ENCODE results near the gene SEL1L3. TPM values are rescaled to one million over a fixed set of nuclear protein-coding genes. Genes with fewer than 3 reads are reported as not detected.
A peak's percentile ranks its signal among the peaks of the same experiment; 100 is the strongest.

The SEL1L3 gene
- total and polyA plus RNA-seq, 2 donors (not counting 1 experiment from before 2014, with no cell fraction given): 120 to 280 TPM

DNA sequence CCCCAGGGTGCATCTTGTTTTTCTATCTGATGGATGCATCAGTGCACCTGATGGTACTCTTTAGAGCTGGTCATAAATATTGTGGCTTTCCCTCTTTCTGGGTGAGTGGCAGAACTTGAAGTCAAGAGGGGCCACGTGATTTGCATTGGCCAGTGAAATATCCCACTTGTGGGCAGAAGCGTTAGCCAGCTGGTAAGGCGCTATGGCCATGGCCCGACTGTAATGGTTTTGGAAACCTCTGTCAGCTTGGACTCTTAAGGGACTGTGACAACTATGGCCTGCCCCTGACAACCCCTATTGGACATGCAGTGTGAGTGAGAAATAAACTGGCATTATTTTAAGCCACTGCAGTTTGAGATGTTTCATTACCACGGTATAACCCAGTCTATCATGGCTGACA lies 72.8 kb downstream of the SEL1L3 start:
- intact Hi-C loops (cut with micrococcal nuclease): no loop called here
- WGBS (ENCODE audit: insufficient coverage): 74% methylated on average over 5 of the region's 5 CpGs
- POLR2A ChIA-PET: no interaction called here

DNA sequence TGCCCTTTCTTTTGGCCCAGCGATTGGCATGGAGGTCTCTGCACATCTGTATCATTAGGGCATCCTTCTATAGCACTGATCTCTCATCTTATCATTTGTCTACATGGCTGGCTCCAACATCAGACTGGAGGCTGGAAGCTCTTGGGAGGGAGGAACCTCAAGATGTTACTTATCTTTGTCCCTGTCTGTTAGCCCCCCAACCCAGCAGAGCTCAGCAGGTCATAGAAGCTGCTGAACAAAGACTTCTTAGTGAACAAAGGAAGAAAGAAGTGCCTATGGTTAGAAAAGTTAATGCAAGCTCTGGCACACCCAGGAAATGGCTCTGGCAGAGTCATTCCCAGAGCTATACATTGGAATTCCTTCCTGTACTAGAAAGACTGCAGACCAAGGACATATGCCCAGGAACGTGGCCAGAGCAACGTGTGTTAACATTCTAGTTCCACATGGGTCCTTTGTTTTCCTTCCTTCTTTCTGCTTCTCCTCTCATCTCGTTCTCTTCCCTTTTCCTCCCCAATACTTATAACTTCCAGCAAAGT lies 74.0 kb downstream of the SEL1L3 start:
- Histone ChIP-seq H3K4me3 (ENCODE audit: control extremely low read depth in 1 of 5, extremely low read depth in 1 of 5, insufficient read depth in 1 of 5, low read depth in 2 of 5, low read length in 4 of 5) (no peak overlapping the region), H2AFZ (ENCODE audit: insufficient read depth, low read depth, low read length, poor library complexity, severe bottlenecking) (no peak overlapping the region), H3K27ac (ENCODE audit: low read length in 2 of 2) (no peak overlapping the region), H3K36me3 (replicated peaks in 1 of 2; ENCODE audit: control extremely low read depth in 1 of 2, control insufficient read depth in 1 of 2, extremely low read depth in 1 of 2, insufficient read depth in 2 of 2, low read length in 1 of 2) (peaks cover 0 to 94% of the 10 kb centered on the region in 2 experiments), H3K4me2 (replicated peaks; ENCODE audit: low read depth, low read length, poor library complexity, severe bottlenecking) (no peak overlapping the region), H3K27me3 (replicated peaks in 1 of 4; ENCODE audit: control extremely low read depth in 1 of 4, control insufficient read depth in 3 of 4, insufficient read depth in 4 of 4, low read length in 3 of 4) (no peaks in the 10 kb centered on the region), H3K79me2 (ENCODE audit: control insufficient read depth, insufficient read depth, low read length) (peaks cover 15% of the 10 kb centered on the region), H3K9ac (ENCODE audit: low read length) (no peak overlapping the region), H3K4me1 (ENCODE audit: control insufficient read depth in 2 of 2, insufficient read depth in 2 of 2, low read length in 2 of 2) (no peaks in the 10 kb centered on the region), H3K9me3 (ENCODE audit: control extremely low read depth in 1 of 3, control insufficient read depth in 2 of 3, insufficient read depth in 1 of 3, low read length in 2 of 3) (no peaks in the 10 kb centered on the region), H4K20me1 (ENCODE audit: control insufficient read depth, insufficient read depth, low read length, poor library complexity, severe bottlenecking) (peaks cover 43% of the 10 kb centered on the region)
- Mint-ChIP-seq H3K9me3 (ENCODE audit: insufficient read depth) (no peaks in the 10 kb centered on the region), H3K4me1 (peaks cover 4% of the 10 kb centered on the region), H3K27ac (peak overlapping the region; percentile 28), H3K4me3 (no peak overlapping the region), H3K27me3 (no peaks in the 10 kb centered on the region)
- ATAC-seq (ENCODE audit: low read depth): no peak
- DNase-seq: no peak
- TF ChIP-seq, protein P1, sequence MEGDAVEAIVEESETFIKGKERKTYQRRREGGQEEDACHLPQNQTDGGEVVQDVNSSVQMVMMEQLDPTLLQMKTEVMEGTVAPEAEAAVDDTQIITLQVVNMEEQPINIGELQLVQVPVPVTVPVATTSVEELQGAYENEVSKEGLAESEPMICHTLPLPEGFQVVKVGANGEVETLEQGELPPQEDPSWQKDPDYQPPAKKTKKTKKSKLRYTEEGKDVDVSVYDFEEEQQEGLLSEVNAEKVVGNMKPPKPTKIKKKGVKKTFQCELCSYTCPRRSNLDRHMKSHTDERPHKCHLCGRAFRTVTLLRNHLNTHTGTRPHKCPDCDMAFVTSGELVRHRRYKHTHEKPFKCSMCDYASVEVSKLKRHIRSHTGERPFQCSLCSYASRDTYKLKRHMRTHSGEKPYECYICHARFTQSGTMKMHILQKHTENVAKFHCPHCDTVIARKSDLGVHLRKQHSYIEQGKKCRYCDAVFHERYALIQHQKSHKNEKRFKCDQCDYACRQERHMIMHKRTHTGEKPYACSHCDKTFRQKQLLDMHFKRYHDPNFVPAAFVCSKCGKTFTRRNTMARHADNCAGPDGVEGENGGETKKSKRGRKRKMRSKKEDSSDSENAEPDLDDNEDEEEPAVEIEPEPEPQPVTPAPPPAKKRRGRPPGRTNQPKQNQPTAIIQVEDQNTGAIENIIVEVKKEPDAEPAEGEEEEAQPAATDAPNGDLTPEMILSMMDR (IDR thresholded peaks at IDR 0.05): no peak
- TF ChIP-seq EZH2 (IDR thresholded peaks at IDR 0.05; ENCODE audit: borderline replicate concordance, insufficient read depth, low read depth, low read length, poor library complexity, severe bottlenecking): no peak
- ChIA-PET POLR2A (no interaction called here), CTCF (interaction anchor here (1.1 kb wide), 1 partner anchor 21 kb away, joined by 3 read pairs; no protein-coding TSS in a partner anchor)
- 78% methylated on average over 2 of the region's 4 CpGs for WGBS (ENCODE audit: insufficient coverage)
- intact Hi-C loops (cut with micrococcal nuclease): no loop called here

More for the DNA sequence above, 72.8 kb downstream of the SEL1L3 start:
- Histone ChIP-seq H3K9me3 (ENCODE audit: control extremely low read depth in 1 of 3, control insufficient read depth in 2 of 3, insufficient read depth in 1 of 3, low read length in 2 of 3) (no peaks in the 10 kb centered on the region), H3K4me1 (ENCODE audit: control insufficient read depth in 2 of 2, insufficient read depth in 2 of 2, low read length in 2 of 2) (no peaks in the 10 kb centered on the region), H4K20me1 (ENCODE audit: control insufficient read depth, insufficient read depth, low read length, poor library complexity, severe bottlenecking) (peaks cover 35% of the 10 kb centered on the region), H3K79me2 (ENCODE audit: control insufficient read depth, insufficient read depth, low read length) (peaks cover 15% of the 10 kb centered on the region), H3K4me3 (ENCODE audit: control extremely low read depth in 1 of 5, extremely low read depth in 1 of 5, insufficient read depth in 1 of 5, low read depth in 2 of 5, low read length in 4 of 5) (no peak overlapping the region), H3K36me3 (replicated peaks in 1 of 2; ENCODE audit: control extremely low read depth in 1 of 2, control insufficient read depth in 1 of 2, extremely low read depth in 1 of 2, insufficient read depth in 2 of 2, low read length in 1 of 2) (peaks cover 0 to 93% of the 10 kb centered on the region in 2 experiments), H2AFZ (ENCODE audit: insufficient read depth, low read depth, low read length, poor library complexity, severe bottlenecking) (no peak overlapping the region), H3K4me2 (replicated peaks; ENCODE audit: low read depth, low read length, poor library complexity, severe bottlenecking) (no peak overlapping the region), H3K27me3 (replicated peaks in 1 of 4; ENCODE audit: control extremely low read depth in 1 of 4, control insufficient read depth in 3 of 4, insufficient read depth in 4 of 4, low read length in 3 of 4) (no peaks in the 10 kb centered on the region), H3K27ac (ENCODE audit: low read length in 2 of 2) (no peak overlapping the region), H3K9ac (ENCODE audit: low read length) (no peak overlapping the region)
- H3K9me3 Mint-ChIP-seq (ENCODE audit: insufficient read depth): no peaks in the 10 kb centered on the region
- CTCF ChIA-PET: no interaction called here
- no peak for TF ChIP-seq EZH2 (IDR thresholded peaks at IDR 0.05; ENCODE audit: borderline replicate concordance, insufficient read depth, low read depth, low read length, poor library complexity, severe bottlenecking)
- TF ChIP-seq, protein P1 (IDR thresholded peaks at IDR 0.05): no peak
- H3K4me3 Mint-ChIP-seq: no peak overlapping the region
- H3K27me3 Mint-ChIP-seq: no peaks in the 10 kb centered on the region
- DNase-seq (no peak), ATAC-seq (ENCODE audit: low read depth) (no peak)
- H3K4me1 Mint-ChIP-seq: peaks cover 7% of the 10 kb centered on the region
- peak overlapping the region; percentile 11 for H3K27ac Mint-ChIP-seq
